Measurements from ENCODE around the gene HHATL. TPM values are rescaled to one million over a fixed set of nuclear protein-coding genes. Genes with fewer than 3 reads are reported as not detected.

HHATL gene
- total and polyA plus RNA-seq, 4 donors = 0.39 to 2.7 (median 0.62) TPM

GRCh38 chr3:42706721-42707619, 4.4 kb upstream of the HHATL start:
- Histone ChIP-seq H3K9ac (ENCODE audit: insufficient read depth in 1 of 2, low read length in 2 of 2) (no peak overlapping the region), H3K4me1 (ENCODE audit: control insufficient read depth in 5 of 5, insufficient read depth in 5 of 5, low read length in 5 of 5) (no peaks in the 10 kb centered on the region), H3K27ac (ENCODE audit: low read depth in 1 of 2, low read length in 1 of 2) (no peak overlapping the region), H3K4me3 (no peak overlapping the region), H3K27me3 (ENCODE audit: control insufficient read depth in 3 of 3, insufficient read depth in 3 of 3, low read length in 2 of 3) (no peaks in the 10 kb centered on the region), H3K36me3 (ENCODE audit: control insufficient read depth in 4 of 4, insufficient read depth in 4 of 4, low read length in 4 of 4) (no peaks in the 10 kb centered on the region), H3K9me3 (ENCODE audit: control insufficient read depth in 4 of 4, insufficient read depth in 3 of 4, low read length in 3 of 4) (no peaks in the 10 kb centered on the region)
- TF ChIP-seq CTCF (IDR thresholded peaks at IDR 0.05; ENCODE audit: control extremely low read depth, extremely low read depth) = no peak
- ATAC-seq (ENCODE audit: insufficient read depth, low FRiP score) (no peak), DNase-seq (no peak)
- WGBS, 2 donors = 73 to 78% methylated on average over 7 of the region's 7 CpGs

- no peak for TF ChIP-seq CTCF (IDR thresholded peaks at IDR 0.05; ENCODE audit: control extremely low read depth, extremely low read depth)
- H3K9me3 ChIP-seq (ENCODE audit: control insufficient read depth in 4 of 4, insufficient read depth in 3 of 4, low read length in 3 of 4) = no peaks in the 10 kb centered on the region
- no peaks in the 10 kb centered on the region for H3K4me1 ChIP-seq (ENCODE audit: control insufficient read depth in 5 of 5, insufficient read depth in 5 of 5, low read length in 5 of 5)
- H3K4me3 ChIP-seq = no peak overlapping the region
- H3K27ac ChIP-seq (ENCODE audit: low read depth in 1 of 2, low read length in 1 of 2) = no peak overlapping the region
- peaks cover 0 to 2% (median 0%) of the 10 kb centered on the region in 3 donors for H3K27me3 ChIP-seq (ENCODE audit: control insufficient read depth in 3 of 3, insufficient read depth in 3 of 3, low read length in 2 of 3)
- DNase-seq (no peak), ATAC-seq (ENCODE audit: insufficient read depth, low FRiP score) (no peak)
- no peaks in the 10 kb centered on the region for H3K36me3 ChIP-seq (ENCODE audit: control insufficient read depth in 4 of 4, insufficient read depth in 4 of 4, low read length in 4 of 4)
- H3K9ac ChIP-seq (ENCODE audit: insufficient read depth in 1 of 2, low read length in 2 of 2) = no peak overlapping the region
- 79 to 82% methylated on average over 10 of the region's 10 CpGs for WGBS, 2 donors
Observed at GRCh38 chr3:42705962-42706585, 3.5 kb upstream of the HHATL start.

GRCh38 chr3:42705058-42705767, 2.6 kb upstream of the HHATL start:
- Histone ChIP-seq H3K4me1 (ENCODE audit: control insufficient read depth in 5 of 5, insufficient read depth in 5 of 5, low read length in 5 of 5) (no peaks in the 10 kb centered on the region), H3K9me3 (ENCODE audit: control insufficient read depth in 4 of 4, insufficient read depth in 3 of 4, low read length in 3 of 4) (no peaks in the 10 kb centered on the region), H3K36me3 (ENCODE audit: control insufficient read depth in 4 of 4, insufficient read depth in 4 of 4, low read length in 4 of 4) (no peaks in the 10 kb centered on the region), H3K4me3 (no peak overlapping the region), H3K27ac (ENCODE audit: low read depth in 1 of 2, low read length in 1 of 2) (no peak overlapping the region), H3K27me3 (ENCODE audit: control insufficient read depth in 3 of 3, insufficient read depth in 3 of 3, low read length in 2 of 3) (peaks cover 0 to 2% (median 0%) of the 10 kb centered on the region in 3 donors), H3K9ac (ENCODE audit: insufficient read depth in 1 of 2, low read length in 2 of 2) (no peak overlapping the region)
- DNase-seq = no peak
- ATAC-seq (ENCODE audit: insufficient read depth, low FRiP score) = no peak
- 78 to 87% methylated on average over 7 of the region's 7 CpGs for WGBS, 2 donors
- TF ChIP-seq CTCF (IDR thresholded peaks at IDR 0.05; ENCODE audit: control extremely low read depth, extremely low read depth) = no peak
